NCI-H2196 treated with DMSO at 0.1 percent for 48 hours (cell line): ENCODE measurements around the gene DR1.
A peak's percentile ranks its signal among the peaks of the same experiment; 100 is the strongest.

Source experiments
- DNase-seq: peaks from one replicate; lab custom pipeline; 2025; ENCODE audit not compliant: unreplicated experiment; lab: John Stamatoyannopoulos, UW

The DR1 gene

GRCh38 chr1:93345633-93346420 is at the start of gene DR1:
Gene DR1 (plus strand): TSS chr1:93345907. CDS start chr1:93346646, 739 bp downstream.
- DNase-seq: peak; percentile 86

- DNase-seq: no peak
Measured at GRCh38 chr1:93296555-93297154, 49.1 kb upstream of the DR1 start.

- no peak for DNase-seq
Measured at GRCh38 chr1:93301131-93301530, 44.6 kb upstream of the DR1 start.

DNA sequence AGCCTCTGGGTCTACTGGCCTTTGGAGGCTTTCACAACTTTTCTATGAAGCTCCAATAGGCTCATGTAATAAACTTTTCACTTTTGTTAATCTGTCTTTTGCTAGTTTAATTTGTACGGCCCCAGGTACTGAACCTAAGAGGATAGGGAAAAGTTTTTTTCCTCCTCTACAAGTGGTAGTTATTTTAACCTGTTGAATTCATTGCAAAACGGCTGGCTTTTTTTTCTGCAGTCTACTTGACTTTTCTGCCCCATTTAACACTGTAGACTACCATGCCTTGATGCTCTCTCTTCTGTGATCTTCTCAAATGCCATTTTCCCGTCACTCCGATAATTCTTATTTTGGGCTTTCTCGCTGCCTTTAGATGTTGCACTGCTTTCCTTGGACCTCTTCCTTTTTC is 43.6 kb upstream of the DR1 start:
- DNase-seq: no peak

GRCh38 chr1:93304716-93305138 is 41.0 kb upstream of the DR1 start:
- peak; percentile 44 for DNase-seq

DNA sequence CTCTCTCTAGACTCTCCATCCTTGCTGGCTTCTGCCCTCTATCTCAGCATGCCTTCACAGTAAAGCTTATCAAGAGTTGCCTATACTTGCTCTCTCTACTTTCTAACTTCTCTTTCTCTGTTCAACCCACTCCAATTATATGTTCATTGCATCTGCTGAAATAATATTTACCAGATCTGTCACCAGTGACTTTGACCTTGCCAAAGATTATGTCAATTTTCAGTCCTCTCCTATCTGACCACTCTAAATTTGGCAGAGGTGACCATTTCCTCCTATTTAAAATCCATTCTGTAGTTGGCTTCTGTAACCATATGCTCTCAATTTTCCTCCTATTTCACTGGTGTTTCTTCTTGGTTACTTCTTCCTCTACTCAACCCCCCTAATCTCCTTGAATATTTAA is 38.8 kb upstream of the DR1 start:
- DNase-seq: no peak

DNA sequence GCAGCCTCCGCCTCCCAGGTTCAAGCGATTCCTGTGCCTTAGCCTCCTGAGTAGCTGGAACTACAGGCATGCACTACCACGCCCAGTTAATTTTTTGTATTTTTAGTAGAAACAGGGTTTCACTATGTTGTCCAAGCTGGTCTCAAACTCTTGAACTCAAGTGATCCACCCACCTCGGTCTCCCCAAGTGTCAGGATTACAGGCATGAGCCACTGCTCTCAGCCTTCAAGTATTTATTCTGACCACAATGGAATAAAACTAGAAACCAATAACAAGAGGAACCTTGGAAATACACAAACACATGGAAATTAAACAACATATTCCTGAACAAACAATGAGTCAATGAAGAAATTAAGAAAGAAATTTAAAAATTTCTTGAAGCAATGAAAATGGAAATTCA is 32.7 kb upstream of the DR1 start:
- DNase-seq: no peak

DNA sequence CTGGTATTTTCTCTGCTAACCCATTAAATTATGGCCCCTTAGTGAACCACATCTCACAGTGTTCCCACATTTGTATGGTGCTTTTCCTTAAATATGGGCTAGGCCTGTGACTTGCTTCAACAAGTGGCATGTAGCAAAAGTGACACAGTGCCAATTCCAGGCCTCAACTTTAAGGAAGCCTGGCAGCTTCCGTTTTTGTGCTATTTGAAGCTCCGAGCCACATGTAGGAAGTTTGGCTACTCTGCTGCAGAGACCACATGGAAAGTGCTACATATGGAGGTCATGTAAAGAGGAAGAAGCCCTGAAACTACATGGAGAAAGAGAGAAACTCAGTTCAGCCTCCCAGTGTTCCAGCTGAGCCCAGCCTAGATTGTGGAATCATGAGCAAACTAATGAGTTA is 28.5 kb upstream of the DR1 start:
- no peak for DNase-seq

GRCh38 chr1:93317943-93318342 is 27.8 kb upstream of the DR1 start:
- DNase-seq: no peak

GRCh38 chr1:93321720-93322119 is 24.0 kb upstream of the DR1 start:
- no peak for DNase-seq

DNA sequence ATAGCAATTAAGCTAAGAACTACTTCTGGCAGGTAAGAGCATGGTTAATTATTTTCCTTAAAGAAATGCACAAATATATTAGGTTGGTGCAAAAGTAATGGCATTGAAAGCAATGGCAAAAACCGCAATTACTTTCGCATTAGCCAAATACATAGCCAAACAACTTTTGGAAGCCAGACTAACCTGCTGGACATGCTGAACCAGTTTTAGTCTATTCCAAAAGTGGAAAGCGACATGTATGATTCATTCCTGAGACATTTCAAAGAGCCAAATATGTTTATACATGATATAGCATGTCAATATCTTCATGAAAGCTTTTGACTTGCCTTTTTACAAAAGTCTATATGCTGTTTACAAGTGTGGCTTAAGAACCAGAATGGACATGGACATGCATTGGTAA is 23.4 kb upstream of the DR1 start:
- DNase-seq: no peak

DNA sequence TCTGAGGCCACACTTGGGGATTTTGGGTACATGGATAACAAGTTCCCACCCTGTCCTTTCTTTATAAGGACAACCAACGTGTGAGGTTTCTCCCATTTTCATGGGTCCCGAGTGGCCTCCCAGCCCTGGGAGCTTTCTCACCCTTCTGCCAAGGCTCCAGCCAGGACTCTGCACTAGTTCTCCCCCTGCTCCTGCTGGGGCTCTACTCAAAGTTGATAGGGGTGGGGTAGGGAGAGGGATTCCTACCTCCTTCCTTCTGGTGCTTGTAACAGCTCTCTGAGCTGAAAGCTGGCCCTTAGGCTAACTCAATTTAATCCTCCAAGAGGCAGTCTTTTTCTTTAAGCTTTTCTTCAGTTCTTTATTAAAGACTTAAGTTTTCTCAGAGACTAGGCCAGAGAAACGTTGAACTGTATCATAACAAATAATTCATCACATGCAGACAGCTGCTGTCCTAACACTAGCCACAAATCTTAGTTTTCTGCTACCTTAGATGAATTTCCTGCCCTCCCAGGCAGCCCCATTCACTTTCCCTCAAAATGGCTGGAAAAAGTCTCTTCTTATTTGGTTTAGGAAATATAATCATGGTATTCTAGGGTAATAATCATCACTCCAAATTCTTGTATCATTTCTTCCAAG is 22.4 kb upstream of the DR1 start:
- no peak for DNase-seq

GRCh38 chr1:93324486-93325464 is 20.9 kb upstream of the DR1 start:
- no peak for DNase-seq

GRCh38 chr1:93328809-93329760 is 16.6 kb upstream of the DR1 start:
- DNase-seq: no peak

DNA sequence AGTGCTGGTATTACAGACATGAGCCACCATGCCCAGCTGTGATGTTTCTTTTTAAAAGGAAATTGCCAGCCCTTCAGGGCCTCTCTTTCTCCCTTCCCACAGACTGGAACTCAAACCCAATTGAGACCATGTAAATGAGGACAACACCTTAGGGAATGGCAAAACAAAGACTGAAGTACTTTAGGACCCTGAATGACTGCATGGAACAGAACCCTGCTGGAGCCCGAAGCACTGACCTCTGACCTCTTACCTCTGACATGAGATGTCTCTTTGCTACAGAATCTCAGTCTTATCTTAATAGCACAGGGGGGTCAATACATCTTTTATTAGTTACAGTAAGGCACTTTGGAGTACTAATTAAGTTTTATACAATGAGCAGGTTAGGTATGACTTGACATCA is 15.5 kb upstream of the DR1 start:
- no peak for DNase-seq

DNA sequence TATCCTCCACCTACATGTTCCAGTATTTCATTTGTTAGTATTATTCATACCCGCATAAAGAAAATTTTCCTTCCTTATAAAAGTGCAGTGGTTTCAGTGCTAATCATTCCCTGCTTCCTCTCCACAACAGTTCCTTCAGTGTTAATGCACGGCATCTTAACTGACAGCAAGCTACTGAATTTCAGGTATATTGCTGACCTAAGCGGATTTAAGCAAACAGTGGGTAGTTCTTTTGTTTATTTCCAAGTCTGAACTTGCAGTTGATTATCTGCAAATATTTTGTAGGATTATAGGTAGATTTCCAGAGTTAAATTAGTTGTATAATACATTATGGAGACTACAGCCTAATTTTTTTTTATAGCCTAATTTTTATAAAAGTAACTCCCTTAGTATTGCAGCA is 15.1 kb upstream of the DR1 start:
- no peak for DNase-seq

DNA sequence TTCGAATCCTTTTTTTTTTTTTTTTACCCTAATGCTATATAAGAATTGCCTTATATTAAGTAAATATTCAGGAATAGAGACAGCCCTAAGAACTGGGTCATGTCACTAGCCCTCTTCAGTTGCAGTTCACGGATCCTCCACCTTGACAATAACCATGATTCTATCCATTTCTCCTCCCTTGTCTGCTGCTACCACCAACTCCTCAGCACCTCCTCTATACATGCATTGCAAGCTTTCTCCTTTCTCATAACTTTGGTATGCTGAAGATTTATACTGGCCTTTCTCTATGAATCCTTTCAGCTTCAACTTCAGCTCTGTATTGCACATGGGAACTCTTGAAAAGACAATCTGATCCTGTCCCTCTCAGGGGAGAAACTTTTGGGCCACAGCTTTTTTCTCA is 14.3 kb upstream of the DR1 start:
- no peak for DNase-seq

DNA sequence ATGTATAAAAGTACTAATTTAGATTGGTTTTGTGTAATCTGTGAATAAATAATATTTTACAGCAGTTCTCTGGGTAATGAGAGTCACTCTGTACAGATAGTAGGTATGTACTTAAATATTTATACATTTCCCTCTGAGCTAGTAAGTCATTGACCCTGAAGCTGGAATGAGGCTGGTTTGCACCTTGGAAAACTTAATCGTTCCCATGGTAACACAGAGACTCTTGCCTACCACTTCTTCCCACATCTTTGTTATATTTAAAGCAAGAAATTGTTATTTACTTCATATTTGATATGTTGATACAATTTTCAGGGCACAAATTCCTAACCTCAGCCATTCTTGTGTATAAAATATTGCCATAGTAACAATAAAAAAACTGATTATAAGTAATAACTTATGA is 13.3 kb upstream of the DR1 start:
- no peak for DNase-seq

- DNase-seq: no peak
Measured at GRCh38 chr1:93338387-93339146, 7.1 kb upstream of the DR1 start.
